GM12878 (cell line): Measurements from ENCODE around the gene MBD3. TPM values are rescaled to one million over a fixed set of nuclear protein-coding genes. Genes with fewer than 3 reads are reported as not detected.

ENCODE experiments used
- ATAC-seq: fragments of 200-7000 bp; cut with Tn5 transposase; 3 replicates; pipeline ENCODE4 v1.9.1; 2020; ENCODE audit warnings: mild to moderate bottlenecking, moderate library complexity
- BruUV-seq: library from RNA; stranded (reverse); fragments of 400-500 nt; replicated peaks from 2 replicates; lab custom pipeline; 2021; lab: Mats Ljungman, UMichigan
- CTCF ChIA-PET: fragments of 300-600 bp; sonication (Branson Sonifier 250); formaldehyde crosslinking; extraction: SDS; loops from one replicate; lab custom pipeline; 2021; ENCODE audit warnings: inconsistent platforms; lab: Yijun Ruan, JAX
- POLR2A ChIA-PET: fragments of 350-600 bp; formaldehyde crosslinking; extraction: SDS; loops from one replicate; lab custom pipeline; 2021; ENCODE audit warnings: inconsistent platforms; lab: Charles Lee
- RAD21 ChIA-PET: fragments of 300-600 bp; sonication (Branson Sonifier 250); formaldehyde crosslinking; loops from one replicate; lab custom pipeline; 2023; ENCODE audit warnings: antibody characterized with exemption; ENCODE audit not compliant: unreplicated experiment; lab: Charles Lee
- SMC1A ChIA-PET: fragments of 300-600 bp; sonication (Branson Sonifier 250); formaldehyde crosslinking; loops from one replicate; lab custom pipeline; 2023; ENCODE audit not compliant: unreplicated experiment, uncharacterized antibody; lab: Charles Lee
- DNase-seq: peaks from one replicate; pipeline ENCODE4 v3.0.0-alpha.2; 2011; ENCODE audit warnings: low read depth, low spot score
- FAIRE-seq: peaks from 3 replicates; lab custom pipeline; 2011; peaks lifted over from hg19 to GRCh38; lab: Jason Lieb, UNC
- H2AFZ ChIP-seq: 2 replicates; pipeline ENCODE4 v1.6.0; 2011; ENCODE audit warnings: low read depth, low read length, control low read depth; ENCODE audit not compliant: control insufficient read depth
- H3K27ac ChIP-seq: 2 replicates; pipeline ENCODE4 v1.5.1; 2011; ENCODE audit warnings: control low read depth; ENCODE audit not compliant: control insufficient read depth, insufficient read depth
- H3K27me3 ChIP-seq, 2 experiments: replicated peaks in 1 of 2; 2 replicates each; pipeline versions ENCODE4 v1.6.0 to v1.6.1; 2011; ENCODE audit warnings: low read length in 1 of 2; ENCODE audit not compliant: control insufficient read depth in 2 of 2, insufficient read depth in 2 of 2
- H3K36me3 ChIP-seq, 2 experiments: 2 replicates each; pipeline ENCODE4 v1.5.1; 2011; ENCODE audit warnings: low read length in 1 of 2; ENCODE audit not compliant: control insufficient read depth in 2 of 2, insufficient read depth in 2 of 2
- H3K4me1 ChIP-seq: 2 replicates; pipeline ENCODE4 v1.6.1; 2011; ENCODE audit warnings: mild to moderate bottlenecking, low read length, moderate library complexity, mixed read lengths; ENCODE audit not compliant: control insufficient read depth, insufficient read depth
- H3K4me2 ChIP-seq: 2 replicates; pipeline ENCODE4 v1.6.0; 2011; ENCODE audit warnings: control low read depth; ENCODE audit not compliant: control insufficient read depth, insufficient read depth
- H3K4me3 ChIP-seq: fragments of 200-600 bp; sonication (generic); 2 replicates; pipeline ENCODE4 v1.5.1; 2016
- H3K79me2 ChIP-seq: 2 replicates; pipeline ENCODE4 v1.6.0; 2011; ENCODE audit warnings: low read length; ENCODE audit not compliant: control insufficient read depth, insufficient read depth
- H3K9ac ChIP-seq: 2 replicates; pipeline ENCODE4 v1.8.0; 2011; ENCODE audit warnings: low read length, control low read depth, mixed read lengths; ENCODE audit not compliant: control insufficient read depth, insufficient read depth
- H3K9me3 ChIP-seq: replicated peaks from 3 replicates; pipeline ENCODE4 v1.5.1; 2011; ENCODE audit warnings: mild to moderate bottlenecking, low read length; ENCODE audit not compliant: control insufficient read depth, insufficient read depth
- H4K20me1 ChIP-seq: 2 replicates; pipeline ENCODE4 v1.6.0; 2011; ENCODE audit not compliant: control insufficient read depth, insufficient read depth
- CHD1 ChIP-seq: IDR thresholded peaks from 2 replicates; pipeline ENCODE4 v1.6.1; 2012; ENCODE audit warnings: low read depth, low read length, improper control_type of control experiment
- EED ChIP-seq: sonication (generic); IDR thresholded peaks from 2 replicates; pipeline ENCODE4 v1.6.1; 2016; ENCODE audit warnings: antibody characterized with exemption, low read depth
- JUND ChIP-seq: IDR thresholded peaks from 2 replicates; pipeline ENCODE4 v1.6.1; 2012; ENCODE audit warnings: low read depth, mild to moderate bottlenecking, low read length, improper control_type of control experiment, moderate library complexity
- NFXL1 ChIP-seq: fragments of 450-650 bp; IDR thresholded peaks from 2 replicates; pipeline ENCODE4 v1.6.1; 2017; ENCODE audit warnings: antibody characterized with exemption, mild to moderate bottlenecking, borderline replicate concordance
- NFYA ChIP-seq: IDR thresholded peaks from 2 replicates; pipeline ENCODE4 v1.6.1; 2011; ENCODE audit warnings: low read depth, mild to moderate bottlenecking, low read length, improper control_type of control experiment, borderline replicate concordance
- PAX5 ChIP-seq: IDR thresholded peaks from 2 replicates; pipeline ENCODE4 v1.6.1; 2011; ENCODE audit warnings: low read depth, low read length, borderline replicate concordance
- RBBP5 ChIP-seq: fragments of 200-600 bp; sonication (generic); conservative IDR thresholded peaks from 2 replicates; pipeline ENCODE4 v1.6.1; 2016
- SMAD1 ChIP-seq: fragments of 450-650 bp; IDR thresholded peaks from 2 replicates; pipeline ENCODE4 v1.6.1; 2018; ENCODE audit warnings: mild to moderate bottlenecking, low read depth; ENCODE audit not compliant: partially characterized antibody
- SUPT20H ChIP-seq: IDR thresholded peaks from 2 replicates; pipeline ENCODE4 v1.6.1; 2011; ENCODE audit warnings: low read depth, mild to moderate bottlenecking, low read length, moderate library complexity, borderline replicate concordance; ENCODE audit not compliant: control insufficient read depth
- ZNF207 ChIP-seq: fragments of 450-650 bp; IDR thresholded peaks from 2 replicates; pipeline ENCODE4 v1.6.1; 2014; ENCODE audit warnings: antibody characterized with exemption, mild to moderate bottlenecking, borderline replicate concordance
- WGBS: methylation state at CpG from one replicate; pipeline ENCODE4 v1.1.6; 2016; ENCODE audit warnings: low lambda C conversion rate; ENCODE audit not compliant: insufficient replicate concordance, insufficient coverage; ENCODE audit errors: missing lambda C conversion rate; 5-methylcytosine and 5-hydroxymethylcytosine counted together
- in situ Hi-C: fragments of 300-500 bp; cut with MboI; formaldehyde crosslinking; loops from 9 replicates; pipeline ENCODE4 v1.14.3; 2018; ENCODE audit warnings: mixed read lengths
- intact Hi-C: fragments of 100-400 bp; cut with micrococcal nuclease; formaldehyde crosslinking; loops from one replicate; pipeline ENCODE4 v1.14.2; 2022; ENCODE audit not compliant: unreplicated experiment
- polyA plus RNA-seq, 11 experiments: library from polyadenylated mRNA; depleted of rRNA in 4 of 11; unstranded in 6 of 11; stranded (reverse) in 5 of 11; fragments of >200 nt; fragmentation: Nextera tagmentation in 4 of 11; fragmentation: Illumina TruSeq in 1 of 11; extraction: Ambion mirVana in 4 of 11; extraction: Trizol in 1 of 11; gene quantifications; 1 replicate in 1 of 11; 2 replicates in 10 of 11; pipeline versions ENCODE4 v1.2.1 to v1.2.3, GENCODE V29; 2011 to 2016; ENCODE audit warnings: inconsistent platforms in 2 of 11, missing spikeins in 2 of 11, low read depth in 1 of 11
- total RNA-seq, 4 experiments: library from RNA; depleted of rRNA in 3 of 4; stranded (reverse); fragments of >200 nt in 3 of 4; fragmentation: Illumina TruSeq in 1 of 4; extraction: Trizol in 1 of 4; gene quantifications; 2 replicates each; pipeline versions ENCODE4 v1.2.1 to v1.2.3, GENCODE V29; 2013 to 2021
- TF ChIP-seq, protein P1 (sequence below): fragments of 450-650 bp; IDR thresholded peaks from 2 replicates; pipeline ENCODE4 v1.6.1; 2017; ENCODE audit warnings: mild to moderate bottlenecking, moderate library complexity
- TF ChIP-seq, protein P2 (sequence below): IDR thresholded peaks from 2 replicates; pipeline ENCODE4 v1.6.1; 2011; ENCODE audit warnings: low read depth, mild to moderate bottlenecking, low read length, moderate library complexity, borderline replicate concordance; ENCODE audit errors: extremely low read depth
- TF ChIP-seq, protein P3 (sequence below): IDR thresholded peaks from 2 replicates; pipeline ENCODE4 v1.6.1; 2012; ENCODE audit warnings: low read depth, low read length, improper control_type of control experiment

The MBD3 gene
- total and polyA plus RNA-seq, 10 of the 15 experiments (the other 5 are each of a cell fraction or from before 2014, with no cell fraction given), result 0.13 to 107 (median 21.9) TPM

DNA sequence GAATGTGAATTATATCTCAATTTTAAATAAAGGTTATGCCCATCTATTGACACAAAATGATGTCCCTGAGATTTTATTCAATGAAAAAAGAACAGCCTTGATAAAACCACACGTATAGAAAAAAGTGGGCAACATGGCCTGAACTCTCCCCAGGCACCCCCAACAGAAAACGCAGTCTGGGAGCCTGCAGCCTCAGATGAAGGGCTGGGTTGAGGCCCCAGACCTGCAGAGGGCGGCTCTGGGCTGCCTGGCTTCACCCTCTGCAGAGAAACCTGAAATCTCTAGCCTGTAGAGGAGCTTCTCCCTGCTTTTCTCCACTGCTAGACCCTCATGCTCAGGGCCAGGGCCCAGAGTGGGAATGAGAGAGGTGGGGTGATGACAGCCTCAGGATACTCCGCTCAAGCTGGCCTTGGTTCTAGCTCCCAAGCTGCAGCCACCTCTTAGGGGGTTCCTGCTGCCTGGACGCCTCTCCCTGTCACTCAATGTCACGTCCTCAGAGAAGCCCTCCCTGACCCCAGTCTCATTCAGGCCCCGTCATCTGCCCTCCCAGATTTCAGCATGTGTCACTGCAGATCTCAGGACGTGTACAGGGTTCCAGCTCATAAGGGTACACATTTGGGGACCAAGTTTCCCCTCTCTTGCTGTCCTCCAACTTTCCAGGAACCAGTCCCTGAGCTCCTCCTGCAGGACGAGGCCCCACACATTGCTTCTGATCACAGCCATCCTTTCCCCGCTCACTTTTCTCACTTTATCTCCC lies 1.8 kb downstream of the MBD3 start (continued):
- TF ChIP-seq, protein P1, sequence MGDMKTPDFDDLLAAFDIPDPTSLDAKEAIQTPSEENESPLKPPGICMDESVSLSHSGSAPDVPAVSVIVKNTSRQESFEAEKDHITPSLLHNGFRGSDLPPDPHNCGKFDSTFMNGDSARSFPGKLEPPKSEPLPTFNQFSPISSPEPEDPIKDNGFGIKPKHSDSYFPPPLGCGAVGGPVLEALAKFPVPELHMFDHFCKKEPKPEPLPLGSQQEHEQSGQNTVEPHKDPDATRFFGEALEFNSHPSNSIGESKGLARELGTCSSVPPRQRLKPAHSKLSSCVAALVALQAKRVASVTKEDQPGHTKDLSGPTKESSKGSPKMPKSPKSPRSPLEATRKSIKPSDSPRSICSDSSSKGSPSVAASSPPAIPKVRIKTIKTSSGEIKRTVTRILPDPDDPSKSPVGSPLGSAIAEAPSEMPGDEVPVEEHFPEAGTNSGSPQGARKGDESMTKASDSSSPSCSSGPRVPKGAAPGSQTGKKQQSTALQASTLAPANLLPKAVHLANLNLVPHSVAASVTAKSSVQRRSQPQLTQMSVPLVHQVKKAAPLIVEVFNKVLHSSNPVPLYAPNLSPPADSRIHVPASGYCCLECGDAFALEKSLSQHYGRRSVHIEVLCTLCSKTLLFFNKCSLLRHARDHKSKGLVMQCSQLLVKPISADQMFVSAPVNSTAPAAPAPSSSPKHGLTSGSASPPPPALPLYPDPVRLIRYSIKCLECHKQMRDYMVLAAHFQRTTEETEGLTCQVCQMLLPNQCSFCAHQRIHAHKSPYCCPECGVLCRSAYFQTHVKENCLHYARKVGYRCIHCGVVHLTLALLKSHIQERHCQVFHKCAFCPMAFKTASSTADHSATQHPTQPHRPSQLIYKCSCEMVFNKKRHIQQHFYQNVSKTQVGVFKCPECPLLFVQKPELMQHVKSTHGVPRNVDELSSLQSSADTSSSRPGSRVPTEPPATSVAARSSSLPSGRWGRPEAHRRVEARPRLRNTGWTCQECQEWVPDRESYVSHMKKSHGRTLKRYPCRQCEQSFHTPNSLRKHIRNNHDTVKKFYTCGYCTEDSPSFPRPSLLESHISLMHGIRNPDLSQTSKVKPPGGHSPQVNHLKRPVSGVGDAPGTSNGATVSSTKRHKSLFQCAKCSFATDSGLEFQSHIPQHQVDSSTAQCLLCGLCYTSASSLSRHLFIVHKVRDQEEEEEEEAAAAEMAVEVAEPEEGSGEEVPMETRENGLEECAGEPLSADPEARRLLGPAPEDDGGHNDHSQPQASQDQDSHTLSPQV, result no peak
- TF ChIP-seq NFXL1, result no peak
- no peak for TF ChIP-seq SMAD1
- TF ChIP-seq ZNF207, result no peak
- TF ChIP-seq PAX5, result no peak
- TF ChIP-seq CHD1, result no peak
- no peak for TF ChIP-seq SUPT20H

DNA sequence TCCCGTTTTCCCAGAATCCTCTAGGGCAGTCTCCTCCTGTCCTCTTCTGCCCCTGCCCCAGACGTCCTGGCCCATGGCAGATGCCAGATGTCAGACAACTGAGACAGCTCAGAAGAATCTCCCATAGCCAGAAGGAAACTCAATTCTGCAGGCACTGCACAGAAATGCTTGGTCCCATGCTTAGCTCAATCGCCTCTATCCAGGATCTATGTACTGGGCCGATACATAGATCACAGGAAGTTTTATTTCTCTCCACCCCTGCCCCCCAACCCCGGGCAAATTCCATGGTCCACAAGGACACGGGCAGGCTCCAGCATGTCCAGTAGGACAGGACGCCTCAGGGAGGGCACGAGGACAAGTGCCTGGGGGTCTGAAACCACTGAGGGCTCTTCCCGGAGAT lies 4.8 kb downstream of the MBD3 start:
- peaks cover 4 to 7% of the 10 kb centered on the region in 2 experiments; a peak in 3 of 4 replicates for H3K36me3 ChIP-seq
- no peak for FAIRE-seq
- TF ChIP-seq NFYA (no peak), RBBP5 (no peak), JUND (no peak), EED (no peak)
- TF ChIP-seq, protein P1, result no peak
- TF ChIP-seq, protein P2, sequence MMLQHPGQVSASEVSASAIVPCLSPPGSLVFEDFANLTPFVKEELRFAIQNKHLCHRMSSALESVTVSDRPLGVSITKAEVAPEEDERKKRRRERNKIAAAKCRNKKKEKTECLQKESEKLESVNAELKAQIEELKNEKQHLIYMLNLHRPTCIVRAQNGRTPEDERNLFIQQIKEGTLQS, result no peak
- TF ChIP-seq, protein P3, sequence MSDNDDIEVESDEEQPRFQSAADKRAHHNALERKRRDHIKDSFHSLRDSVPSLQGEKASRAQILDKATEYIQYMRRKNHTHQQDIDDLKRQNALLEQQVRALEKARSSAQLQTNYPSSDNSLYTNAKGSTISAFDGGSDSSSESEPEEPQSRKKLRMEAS, result no peak

More for the DNA sequence above, 4.8 kb downstream of the MBD3 start:
- ATAC-seq (no peak), DNase-seq (no peak)
- Histone ChIP-seq H3K27ac (no peak overlapping the region), H3K9me3 (no peaks in the 10 kb centered on the region), H3K4me2 (no peak overlapping the region), H3K27me3 (no peaks in the 10 kb centered on the region), H3K4me3 (no peak overlapping the region), H3K9ac (no peak overlapping the region), H4K20me1 (no peaks in the 10 kb centered on the region), H3K4me1 (peaks cover 4% of the 10 kb centered on the region; the same call in 1 of the 2 replicates), H2AFZ (no peak overlapping the region), H3K79me2 (peaks cover 37% of the 10 kb centered on the region)
- intact Hi-C loops, result no loop called here
- 93% methylated on average over 9 of the region's 9 CpGs for WGBS
- POLR2A ChIA-PET, result no interaction called here
- SMC1A ChIA-PET, result interaction anchor here (0.6 kb wide), 1 partner anchor 18 kb away, joined by 3 read pairs; no protein-coding TSS in a partner anchor
- CTCF ChIA-PET, result interaction anchor here (4.4 kb wide), 1 partner anchor 84 kb away, joined by 55 read pairs; no protein-coding TSS in a partner anchor
- RAD21 ChIA-PET, result no interaction called here
- in situ Hi-C loops, result no loop called here
- no TSS peak for BruUV-seq
